Kidney capillary endothelial cell (primary cell): ENCODE results near the gene CFAP20DC.
A peak's percentile ranks its signal among the peaks of the same experiment; 100 is the strongest.
"Not testable (repeated sequence)": the region's sequence is repeated elsewhere in the genome, so short reads cannot be mapped to it uniquely, and the experiment has no call there.

Experiments
- DNase-seq: peaks from one replicate; pipeline ENCODE4 v3.0.0-alpha.2; 2018; ENCODE audit warnings: low spot score

CFAP20DC gene

DNA sequence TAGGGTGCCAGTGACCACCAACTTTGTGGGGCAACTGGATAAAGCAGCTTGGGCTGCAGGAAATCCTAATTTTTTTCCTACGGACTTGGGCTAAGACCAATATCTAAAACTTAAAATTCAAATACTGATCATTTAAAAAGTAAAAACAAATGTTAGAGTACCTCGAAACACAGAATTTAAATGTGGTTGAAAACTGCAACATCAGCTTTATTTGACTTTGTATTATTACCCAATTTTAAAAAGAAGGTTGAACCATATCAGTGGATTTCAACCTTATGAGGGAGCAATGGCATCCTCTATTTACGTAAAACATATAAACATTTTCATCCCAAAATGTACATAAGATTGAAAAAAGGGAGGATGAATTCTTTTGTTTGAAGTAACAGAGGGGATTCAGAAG, 26.2 kb downstream of the CFAP20DC start:
- no peak for DNase-seq

DNA sequence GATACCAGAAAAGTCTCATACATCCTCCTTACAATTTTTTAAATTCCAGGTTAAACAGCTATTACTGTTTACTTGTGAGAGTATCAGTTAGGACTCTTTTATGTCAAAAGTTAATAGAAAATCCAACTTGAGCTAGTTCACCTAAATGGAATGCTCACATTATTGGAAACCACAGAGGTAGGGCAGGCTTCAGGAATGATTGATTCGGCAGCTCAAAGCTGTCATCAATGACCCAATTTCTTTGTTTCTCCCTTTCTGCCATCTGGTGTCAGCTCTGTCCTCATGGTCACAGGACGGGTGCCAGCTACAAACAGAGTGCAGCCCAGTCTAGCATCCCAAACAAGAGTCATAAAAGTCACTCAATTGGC, 32.2 kb downstream of the CFAP20DC start:
- DNase-seq: no peak

DNA sequence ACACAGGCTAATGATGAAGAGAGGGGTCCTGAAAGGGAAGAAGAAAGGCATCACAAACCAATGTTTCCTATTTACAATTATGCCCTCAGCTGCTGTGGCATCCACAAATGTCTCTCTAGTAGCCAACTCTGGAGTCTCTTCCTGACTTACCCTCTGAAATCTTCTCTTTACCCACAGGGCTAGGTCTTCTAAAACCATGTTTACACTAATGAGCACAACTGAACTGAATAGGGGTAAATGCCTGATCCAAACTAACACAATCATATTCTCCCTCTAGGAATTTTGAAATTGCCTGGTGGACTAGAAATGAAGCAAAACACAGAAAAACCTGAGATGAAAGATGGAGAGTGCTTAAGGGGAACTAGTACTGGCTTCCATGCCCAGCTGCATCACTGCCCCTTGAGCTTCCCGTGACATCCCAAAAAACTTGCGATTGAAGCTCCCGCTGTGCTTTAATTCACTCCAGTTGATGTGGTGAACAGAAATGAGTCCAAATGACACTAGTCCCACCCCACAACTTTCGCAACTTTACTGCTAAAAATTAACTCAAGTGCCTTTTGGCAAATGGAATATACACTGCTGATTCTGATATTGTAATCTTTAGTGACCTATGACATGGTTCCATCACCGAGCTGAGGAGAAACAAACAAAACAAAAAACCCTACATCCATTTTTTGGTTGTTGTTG, 32.8 kb downstream of the CFAP20DC start:
- no peak for DNase-seq

DNA sequence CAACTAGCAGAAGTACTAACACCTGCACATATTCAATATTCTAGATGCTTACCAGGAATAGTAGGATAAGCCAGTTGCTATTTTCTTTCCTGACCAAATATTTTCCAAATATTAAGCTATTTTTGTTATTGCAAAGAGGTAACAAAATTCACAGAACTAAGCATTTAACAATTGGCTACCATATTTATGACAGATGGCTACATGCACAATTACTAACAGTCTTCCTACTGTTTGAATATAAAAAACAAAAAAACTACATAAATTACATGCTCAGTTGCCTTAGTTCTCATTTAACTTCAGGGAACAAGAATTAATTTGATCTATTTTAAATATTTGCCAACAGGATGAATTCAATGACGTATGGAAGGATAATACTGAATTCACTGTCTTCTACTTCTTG, 36.2 kb downstream of the CFAP20DC start:
- no peak for DNase-seq

DNA sequence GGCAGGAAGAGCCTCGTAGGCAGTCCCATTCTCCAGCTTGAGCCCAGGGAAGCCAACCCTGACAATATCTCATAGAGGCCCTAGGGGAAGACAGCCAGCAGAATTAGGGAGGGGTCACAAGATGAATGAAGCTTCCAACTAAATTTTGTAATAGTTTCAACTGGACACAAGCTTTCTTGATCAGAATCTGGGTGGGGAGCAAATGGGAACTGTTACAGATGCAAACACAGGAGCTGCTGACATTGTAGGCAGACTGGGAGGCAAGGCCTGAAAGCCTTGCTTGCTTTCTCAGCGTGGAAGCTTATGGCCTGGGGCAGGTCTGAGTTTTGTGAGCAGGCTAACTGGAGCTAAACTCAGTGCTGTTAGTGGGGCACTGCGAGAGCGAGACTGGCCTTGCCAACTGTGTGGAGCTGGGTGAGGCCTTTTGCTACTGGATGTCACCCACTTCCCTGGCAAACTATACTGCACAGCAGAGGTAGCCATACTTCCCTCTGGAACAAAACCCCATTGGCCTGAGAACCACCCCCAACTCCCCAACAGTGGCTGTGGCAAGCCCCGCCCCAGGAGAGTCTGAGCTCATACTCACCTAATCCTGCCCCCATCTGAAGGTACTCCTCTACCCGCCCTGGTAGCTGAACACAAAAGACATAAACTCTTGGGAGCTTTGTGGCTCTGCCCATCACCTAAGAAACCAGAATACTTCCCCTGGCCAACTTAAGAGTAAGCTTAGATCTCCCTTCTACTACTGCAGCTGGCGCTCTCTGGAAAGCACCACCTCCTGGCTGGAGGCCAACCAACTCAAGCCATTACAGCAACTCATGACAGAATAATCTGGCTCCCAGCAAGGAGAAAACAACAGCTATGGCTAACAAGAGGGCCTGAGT, 42.9 kb downstream of the CFAP20DC start:
- no peak for DNase-seq

DNA sequence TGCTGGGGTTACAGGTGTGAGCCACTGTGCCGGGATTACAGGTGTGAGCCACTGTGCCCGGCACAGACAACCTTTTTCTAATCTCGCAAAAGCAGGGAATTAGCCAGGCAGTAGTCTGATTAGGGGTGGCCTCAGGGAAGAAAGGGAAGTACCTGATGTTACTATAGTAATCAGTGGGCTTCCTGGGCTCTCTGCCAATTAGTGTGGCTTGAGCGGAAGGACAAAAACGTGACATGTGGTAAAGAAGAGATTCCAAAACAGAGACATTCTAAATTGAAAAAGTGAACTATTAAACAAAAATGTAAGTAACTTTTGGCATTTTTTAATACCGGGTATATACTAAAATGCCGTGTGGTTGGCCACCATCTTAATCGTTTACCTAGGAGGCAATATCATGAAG, 48.1 kb downstream of the CFAP20DC start:
- no peak for DNase-seq

DNA sequence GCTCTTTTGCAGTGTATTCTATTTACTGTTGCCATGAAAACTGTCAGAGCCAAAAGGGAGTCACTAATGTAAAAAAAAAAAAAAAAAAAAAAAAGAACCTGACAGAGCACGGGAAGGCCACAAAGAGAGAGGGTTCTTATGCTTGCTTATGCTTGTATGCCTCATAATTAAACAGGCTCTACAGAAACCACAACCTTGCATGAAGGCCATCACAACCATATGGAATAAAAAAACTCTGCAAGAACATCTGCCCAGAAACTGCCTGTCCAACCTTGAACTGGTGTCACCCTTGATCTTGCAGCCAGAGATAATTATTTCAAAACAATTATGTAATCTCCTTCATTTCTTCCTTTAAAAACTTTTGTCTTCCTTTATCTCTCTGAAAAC, 50.1 kb downstream of the CFAP20DC start:
- no peak for DNase-seq

DNA sequence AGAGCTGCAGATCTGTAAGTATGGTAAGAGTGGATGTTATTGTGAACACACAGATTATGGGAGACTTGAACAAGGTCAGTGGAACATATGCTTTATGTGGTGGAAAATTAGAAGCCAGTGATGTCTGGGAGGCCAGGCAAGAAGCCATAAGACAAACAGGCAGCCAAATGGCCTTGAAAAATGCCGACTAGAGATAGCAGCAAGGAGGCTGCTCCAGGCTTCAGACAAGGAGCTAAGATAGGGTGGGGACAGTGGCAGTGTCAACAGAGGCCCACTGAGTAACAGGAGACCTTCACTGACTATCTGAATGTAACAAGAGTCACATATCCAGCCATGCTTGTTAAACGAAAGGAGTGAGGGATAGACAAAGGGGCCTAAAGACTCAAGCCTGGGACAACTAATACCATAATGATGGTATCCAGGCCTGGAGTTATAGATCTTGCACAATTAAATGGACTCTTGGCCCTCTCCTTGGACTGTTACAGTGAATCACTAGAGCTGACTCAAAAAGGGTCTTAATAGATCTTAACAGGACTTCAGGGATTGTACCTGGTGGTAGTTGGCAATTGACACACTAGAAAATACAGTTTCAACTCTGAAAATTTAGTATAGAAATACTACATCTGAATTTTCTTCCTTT, 50.6 kb downstream of the CFAP20DC start:
- DNase-seq: no peak

DNA sequence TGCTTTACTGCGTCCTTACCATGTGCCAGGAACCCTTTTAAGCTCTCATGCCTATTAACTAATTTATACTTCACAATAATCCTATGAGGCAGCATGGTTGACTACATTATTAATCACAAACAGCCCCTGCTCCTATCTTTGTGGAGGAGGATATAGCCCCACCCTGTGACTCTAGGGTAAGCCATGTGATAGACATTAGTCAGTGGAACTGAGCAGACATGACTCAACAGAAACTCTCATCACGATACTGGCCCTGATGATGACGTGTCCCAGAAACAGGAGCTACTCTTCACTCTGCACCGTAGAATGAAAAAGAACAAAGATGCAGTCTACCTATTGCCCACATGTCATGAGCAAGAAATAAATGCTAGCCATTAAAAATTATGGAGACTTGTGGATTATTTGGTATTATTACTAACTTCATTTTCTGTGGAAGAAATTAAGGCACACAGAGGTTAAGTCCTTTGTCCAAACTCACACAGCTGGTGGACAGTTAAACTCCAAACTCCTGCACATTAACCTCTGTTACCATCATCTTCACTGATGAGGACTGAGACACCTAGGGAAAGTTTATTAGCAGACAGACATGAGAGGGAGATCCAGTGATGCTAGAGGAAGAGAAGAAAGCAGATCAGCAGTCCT, 51.2 kb downstream of the CFAP20DC start:
- DNase-seq: peak; percentile 93

DNA sequence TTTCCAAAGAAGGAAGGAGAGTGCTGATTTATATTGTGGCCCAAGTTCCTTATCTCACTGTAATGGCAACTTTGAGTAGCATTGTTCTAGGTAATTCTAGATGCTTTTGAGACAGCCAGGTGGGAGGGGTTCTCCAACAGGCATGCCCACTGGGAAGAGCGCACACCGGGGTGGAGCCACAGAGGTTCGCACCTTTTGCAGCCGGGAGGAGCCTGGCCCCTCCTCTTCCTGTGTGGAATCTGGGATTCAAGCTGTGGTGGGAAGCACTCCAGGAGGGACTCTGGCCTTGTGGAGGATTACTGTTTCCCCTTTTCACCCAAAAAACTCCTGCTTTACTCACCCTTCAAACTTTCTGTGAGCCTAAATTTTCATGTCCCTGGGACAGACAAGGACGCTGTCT, 53.1 kb downstream of the CFAP20DC start:
- no peak for DNase-seq

DNA sequence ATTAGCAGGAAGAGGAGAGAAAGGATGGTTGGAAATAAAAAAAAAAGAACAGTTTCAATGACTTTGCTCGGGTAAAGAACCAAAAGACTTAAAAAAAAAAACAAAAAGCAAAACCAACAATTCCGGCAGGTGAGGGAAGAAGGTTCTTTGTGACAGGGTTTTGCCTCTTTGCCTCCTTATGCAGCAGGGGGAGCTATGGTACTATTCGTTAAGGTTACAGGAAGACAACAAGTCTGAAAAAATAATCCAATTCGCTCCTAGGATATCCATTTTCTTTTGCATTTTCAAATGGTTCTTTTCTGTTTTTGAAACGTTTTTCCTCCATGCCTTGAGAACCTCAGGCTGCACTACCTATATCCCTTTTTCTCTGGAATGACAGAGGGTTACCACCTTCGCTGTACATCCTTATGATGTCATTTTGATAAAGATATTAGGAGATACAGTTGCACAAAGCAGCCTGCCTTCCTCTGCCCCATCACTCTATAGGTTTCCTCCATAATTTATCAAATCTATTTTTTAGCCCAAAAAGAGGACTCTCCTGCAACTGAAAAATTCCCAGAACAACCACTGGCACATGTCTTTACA, 55.0 kb downstream of the CFAP20DC start:
- DNase-seq: peak; percentile 61

DNA sequence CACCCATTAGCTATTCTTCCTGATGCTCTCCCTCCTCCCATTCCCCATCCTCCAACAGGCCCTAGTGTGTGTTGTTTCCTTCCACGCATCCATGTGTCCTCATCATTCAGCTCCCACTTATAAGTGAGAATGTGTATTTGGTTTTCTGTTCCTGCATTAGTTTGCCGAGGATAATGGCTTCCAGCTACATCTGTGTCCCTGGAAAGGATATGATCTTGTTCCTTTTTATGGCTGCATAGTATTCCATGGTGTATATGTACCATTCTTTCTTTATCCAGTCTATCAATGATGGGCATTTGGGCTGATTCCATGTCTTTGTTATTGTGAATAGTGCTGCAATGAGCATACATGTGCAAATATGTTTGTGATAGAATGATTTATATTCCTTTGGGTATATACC, 56.3 kb downstream of the CFAP20DC start:
- DNase-seq: no peak

DNA sequence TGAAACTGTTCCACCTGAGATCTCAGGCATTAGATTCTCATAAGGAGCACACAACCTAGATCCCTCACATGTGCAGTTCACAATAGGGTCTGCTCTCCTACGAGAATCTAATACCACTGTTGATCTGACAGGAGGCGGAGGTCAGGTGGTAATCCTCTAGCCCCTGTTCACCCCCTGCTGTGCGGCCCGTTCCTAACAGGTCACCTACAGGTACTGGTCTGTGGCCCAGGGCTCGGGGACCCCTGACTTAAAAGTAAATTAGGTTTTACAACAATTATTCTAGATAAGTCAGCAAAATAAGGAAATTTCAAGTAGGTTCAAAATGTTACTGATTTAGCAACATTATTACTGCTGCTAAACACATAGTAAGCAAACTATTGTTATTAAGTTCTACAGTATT, 58.2 kb downstream of the CFAP20DC start:
- DNase-seq: no peak

DNA sequence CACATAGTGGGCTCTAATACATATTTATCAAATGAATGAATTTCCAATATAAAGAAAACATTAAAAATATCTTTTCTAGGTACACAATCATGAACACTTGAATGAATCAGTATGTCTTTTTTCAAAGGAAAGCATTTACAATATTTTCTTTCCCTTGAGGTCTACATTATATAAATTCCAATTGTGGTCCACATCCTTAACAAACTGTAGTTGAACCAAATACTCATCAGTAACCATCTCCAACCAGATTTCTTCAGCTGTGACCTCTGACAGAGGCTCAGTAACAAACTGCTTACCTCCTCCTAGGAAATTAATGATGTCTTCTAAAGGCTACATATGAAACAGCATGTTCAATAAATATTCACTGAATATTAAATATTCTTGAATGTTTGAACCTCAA, 58.8 kb downstream of the CFAP20DC start:
- DNase-seq: no peak

DNA sequence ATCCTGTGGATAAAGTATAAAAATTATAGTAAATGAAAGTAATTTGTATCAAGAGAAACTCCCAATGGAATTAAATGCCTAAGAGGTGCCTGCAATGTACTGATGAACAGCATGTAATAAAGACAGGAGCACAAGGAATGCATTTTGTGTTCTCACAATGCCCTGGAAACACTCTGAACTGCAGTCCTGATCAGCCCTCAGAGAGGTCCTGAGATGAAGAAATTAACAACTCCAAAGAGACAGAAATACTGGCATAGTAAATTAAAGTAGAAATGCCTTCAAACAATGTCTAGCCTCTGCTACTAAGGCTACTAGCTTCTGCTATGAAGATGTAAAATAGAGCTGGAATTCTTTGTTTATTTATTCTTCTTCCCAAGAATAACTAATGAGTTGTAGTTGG, 59.9 kb downstream of the CFAP20DC start:
- DNase-seq: no peak

DNA sequence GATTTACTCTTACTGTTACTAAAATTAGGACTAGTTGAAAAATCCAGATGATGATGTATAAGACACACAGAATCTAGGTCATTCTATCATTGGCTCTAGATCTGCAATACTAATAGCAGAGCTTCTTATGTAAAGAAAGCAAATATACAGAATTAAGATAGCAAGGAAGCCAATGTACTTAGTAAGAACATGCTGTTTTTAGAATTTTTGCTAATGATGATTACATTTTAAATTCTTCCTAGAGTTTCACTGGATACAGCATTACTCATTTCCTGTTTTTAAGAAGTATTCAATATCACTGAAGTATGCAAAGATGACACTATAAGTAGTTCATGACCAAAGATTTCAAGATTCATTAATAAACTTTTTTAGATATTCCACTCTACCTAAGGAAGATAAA, 60.7 kb downstream of the CFAP20DC start:
- peak; percentile 58 for DNase-seq

DNA sequence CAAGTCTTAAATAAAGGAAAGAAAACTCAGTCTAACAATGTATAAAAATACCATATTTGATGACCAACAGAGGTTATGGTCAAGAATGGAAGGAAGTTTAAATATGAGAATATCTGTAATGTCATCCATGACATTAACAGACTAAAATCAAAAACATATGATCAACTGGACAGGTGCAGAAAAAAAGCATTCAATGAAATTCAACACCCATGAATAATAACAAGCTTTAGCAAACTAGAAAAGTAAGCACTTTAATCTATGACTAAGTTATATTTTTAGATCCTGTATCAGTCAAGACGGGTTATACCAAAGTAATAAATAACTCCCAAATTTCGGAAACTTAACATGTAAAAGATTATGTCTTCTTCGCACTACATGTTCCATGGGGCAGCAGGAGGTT, 61.8 kb downstream of the CFAP20DC start:
- no peak for DNase-seq

DNA sequence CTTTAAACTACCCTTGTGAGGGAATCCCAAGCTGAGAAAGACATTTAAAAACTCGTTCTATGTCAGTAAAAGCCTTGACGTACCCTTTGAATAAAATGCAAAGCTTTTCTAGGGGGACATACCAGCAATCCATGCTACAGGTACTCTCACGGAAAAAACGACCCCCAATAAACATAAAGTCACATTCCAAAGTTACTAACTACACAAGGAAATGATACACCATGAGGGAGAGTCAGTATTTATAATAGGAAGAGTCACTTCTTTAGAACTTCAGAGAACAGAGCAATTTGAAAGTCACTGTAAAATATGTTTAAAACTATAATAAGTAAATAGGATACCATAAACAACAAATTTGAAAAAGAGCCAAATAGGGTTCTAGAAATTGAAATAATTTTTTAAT, 63.2 kb downstream of the CFAP20DC start:
- DNase-seq: no peak

DNA sequence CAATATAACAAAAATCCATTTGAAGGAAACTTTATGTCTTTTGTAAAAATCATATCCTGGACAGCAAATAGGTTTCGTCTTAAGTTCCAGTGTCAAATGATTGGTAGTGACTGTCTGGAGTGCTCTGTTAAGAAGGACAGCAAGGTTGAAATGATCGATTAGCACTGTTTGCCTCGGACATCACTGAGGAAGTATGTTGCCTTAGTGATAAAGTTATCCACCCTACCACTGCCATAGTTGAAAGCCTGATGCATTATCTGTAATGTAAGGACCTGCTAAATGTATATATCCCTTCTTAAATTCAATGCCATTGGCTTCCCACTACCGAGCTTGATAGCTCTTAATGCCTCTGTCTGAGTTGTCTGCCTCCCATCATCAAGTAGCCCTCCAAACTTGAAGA, 70.0 kb downstream of the CFAP20DC start:
- no peak for DNase-seq

DNA sequence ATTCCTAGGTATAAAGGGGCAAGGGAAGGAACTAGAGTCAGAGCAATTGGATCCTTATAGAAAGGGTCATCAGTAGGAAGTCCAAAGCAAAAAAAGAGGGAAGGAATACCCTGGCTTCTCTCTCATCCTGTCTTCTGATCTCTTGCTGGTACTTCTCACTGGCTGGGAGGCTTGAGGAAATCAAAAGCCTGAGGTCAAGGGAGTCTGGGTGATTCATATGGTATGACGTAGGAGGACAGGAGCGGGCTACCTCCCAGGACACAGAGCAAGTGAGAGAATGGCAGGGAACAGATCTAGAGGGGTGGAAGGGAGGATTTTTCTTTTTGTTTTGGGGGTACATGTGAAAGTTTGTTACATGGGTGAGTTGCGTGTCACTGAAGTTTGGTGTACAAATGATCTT, 76.0 kb downstream of the CFAP20DC start:
- DNase-seq: no peak

DNA sequence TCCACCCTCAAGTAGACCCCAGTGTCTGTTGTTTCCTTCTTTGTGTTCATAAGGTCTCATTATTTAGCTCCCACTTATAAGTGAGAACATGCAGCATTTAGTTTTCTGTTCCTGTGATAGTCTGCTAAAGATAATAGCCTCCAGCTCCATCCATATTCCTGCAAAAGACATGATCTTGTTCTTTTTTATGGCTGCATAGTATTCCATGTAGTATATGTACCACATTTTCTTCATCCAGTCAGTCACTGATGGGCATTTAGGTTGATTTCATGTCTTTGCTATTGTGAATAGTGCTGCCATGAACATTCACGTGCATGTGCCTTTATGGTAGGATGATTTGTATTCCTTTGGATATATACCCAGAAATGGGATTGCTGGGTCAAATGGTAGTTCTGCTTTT, 82.0 kb downstream of the CFAP20DC start:
- not testable (repeated sequence) for DNase-seq

DNA sequence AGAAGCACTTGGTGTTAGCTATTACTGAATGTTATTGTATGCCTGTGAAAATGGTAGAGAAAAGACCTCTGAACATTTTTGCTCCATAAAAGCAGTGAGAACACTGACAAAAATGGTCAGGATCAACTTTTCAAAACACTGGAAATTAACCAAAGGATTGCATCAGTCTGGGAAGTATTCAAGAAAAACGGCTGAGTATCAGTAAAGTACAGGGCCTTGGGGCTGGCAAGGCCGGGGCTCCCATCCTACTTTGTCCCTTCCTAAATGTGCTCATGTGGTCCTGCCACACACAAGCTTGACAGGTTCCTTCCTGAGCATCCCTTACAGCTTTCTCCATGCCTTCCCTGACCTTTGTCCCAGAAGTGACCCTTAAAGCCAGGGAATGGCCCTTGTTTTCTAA, 84.0 kb downstream of the CFAP20DC start:
- DNase-seq: no peak
